Body of pancreas (tissue), 4 donors: ENCODE data around the gene NECTIN1.

Experiments used
- CTCF ChIP-seq, 7 experiments: fragments of 450-650 bp in 4 of 7; fragments of 200-600 bp in 3 of 7; sonication (generic) in 3 of 7; IDR thresholded peaks; one replicate each; pipeline ENCODE4 v1.5.1; 2016 to 2019; ENCODE audit warnings: antibody characterized with exemption in 7 of 7
- POLR2A ChIP-seq, 3 donors: fragments of 450-650 bp; IDR thresholded peaks; one replicate each; pipeline ENCODE4 v1.6.1; 2016; ENCODE audit warnings: antibody characterized with exemption in 3 of 3, mild to moderate bottlenecking in 2 of 3

- no peak for TF ChIP-seq CTCF (IDR thresholded peaks at IDR 0.05)
- TF ChIP-seq POLR2A (IDR thresholded peaks at IDR 0.05), result no peak
Measured at GRCh38 chr11:119624629-119625028, 104.4 kb downstream of the NECTIN1 start.
